ENCODE data around the gene CTNNAL1. TPM values are rescaled to one million over a fixed set of nuclear protein-coding genes. Genes with fewer than 3 reads are reported as not detected.

The CTNNAL1 gene
- total and polyA plus RNA-seq, 9 of the 15 experiments (the other 6 are each of a cell fraction or from before 2014, with no cell fraction given), result 23.2 to 78.0 (median 46.7) TPM

DNA sequence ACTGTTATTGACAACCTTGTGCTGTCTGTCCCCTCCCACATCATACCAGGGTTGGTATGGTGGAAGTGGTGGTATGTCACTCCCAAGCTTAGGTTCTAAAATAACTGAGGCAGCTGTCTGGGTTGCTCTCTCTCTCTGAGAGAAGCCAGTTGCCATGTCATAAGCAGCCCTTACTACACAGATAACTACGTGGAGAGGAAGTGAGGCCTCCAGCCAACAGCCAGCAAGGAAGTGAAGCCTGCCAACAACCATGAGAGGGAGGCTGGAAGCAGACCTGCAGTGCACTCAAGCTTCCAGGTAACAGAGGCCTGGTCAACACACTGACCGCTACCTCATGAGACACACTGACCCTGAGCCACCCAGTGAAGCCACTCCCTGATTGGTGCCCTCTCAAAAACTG is 18.6 kb downstream of the CTNNAL1 start (continued):
- TF ChIP-seq, protein P1, sequence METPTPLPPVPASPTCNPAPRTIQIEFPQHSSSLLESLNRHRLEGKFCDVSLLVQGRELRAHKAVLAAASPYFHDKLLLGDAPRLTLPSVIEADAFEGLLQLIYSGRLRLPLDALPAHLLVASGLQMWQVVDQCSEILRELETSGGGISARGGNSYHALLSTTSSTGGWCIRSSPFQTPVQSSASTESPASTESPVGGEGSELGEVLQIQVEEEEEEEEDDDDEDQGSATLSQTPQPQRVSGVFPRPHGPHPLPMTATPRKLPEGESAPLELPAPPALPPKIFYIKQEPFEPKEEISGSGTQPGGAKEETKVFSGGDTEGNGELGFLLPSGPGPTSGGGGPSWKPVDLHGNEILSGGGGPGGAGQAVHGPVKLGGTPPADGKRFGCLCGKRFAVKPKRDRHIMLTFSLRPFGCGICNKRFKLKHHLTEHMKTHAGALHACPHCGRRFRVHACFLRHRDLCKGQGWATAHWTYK (CRISPR knock-in tag; IDR thresholded peaks at IDR 0.05), result 0 out of 2 replicates have a peak, but pooled peaks have one; percentile 54
- TF ChIP-seq U2AF1 (optimal IDR thresholded peaks at IDR 0.05; ENCODE audit: low read depth, low read length) (no peak), YY1 (IDR thresholded peaks at IDR 0.05; ENCODE audit: borderline replicate concordance in 1 of 3, control insufficient read depth in 1 of 3, extremely low read depth in 1 of 3, insufficient read depth in 3 of 3, insufficient read length in 1 of 3, insufficient replicate concordance in 2 of 3, low read depth in 1 of 3, low read length in 2 of 3) (peak in 1 of 3 experiments; percentile 25), ZNF263 (CRISPR knock-in tag; IDR thresholded peaks at IDR 0.05; ENCODE audit: borderline replicate concordance) (no peak), ZNF311 (CRISPR knock-in tag; IDR thresholded peaks at IDR 0.05) (no peak), JUND (IDR thresholded peaks at IDR 0.05; ENCODE audit: borderline replicate concordance, low read depth, low read length) (peak; percentile 15; the same call in 1 of the 2 replicates), JUND (tag; IDR thresholded peaks at IDR 0.05; ENCODE audit: borderline replicate concordance, low read depth, low read length) (no peak; the same call in 2 of the 3 replicates), ZC3H8 (IDR thresholded peaks at IDR 0.05) (no peak), KDM1A (IDR thresholded peaks at IDR 0.05) (no peak), NFRKB (IDR thresholded peaks at IDR 0.05; ENCODE audit: low read depth) (no peak), STAG1 (CRISPR knock-in tag; IDR thresholded peaks at IDR 0.05; ENCODE audit: borderline replicate concordance) (no peak), MAFF (IDR thresholded peaks at IDR 0.05; ENCODE audit: low read length) (no peak), RBM39 (optimal IDR thresholded peaks at IDR 0.05; ENCODE audit: low read depth, low read length) (no peak), TBP (optimal IDR thresholded peaks at IDR 0.05; ENCODE audit: low read depth, low read length) (no peak), NR1H2 (CRISPR knock-in tag; IDR thresholded peaks at IDR 0.05) (no peak)
- TF ChIP-seq, protein P2, sequence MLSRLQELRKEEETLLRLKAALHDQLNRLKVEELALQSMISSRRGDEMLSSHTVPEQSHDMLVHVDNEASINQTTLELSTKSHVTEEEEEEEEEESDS (CRISPR knock-in tag; IDR thresholded peaks at IDR 0.05), result no peak
- TF ChIP-seq, protein P3, sequence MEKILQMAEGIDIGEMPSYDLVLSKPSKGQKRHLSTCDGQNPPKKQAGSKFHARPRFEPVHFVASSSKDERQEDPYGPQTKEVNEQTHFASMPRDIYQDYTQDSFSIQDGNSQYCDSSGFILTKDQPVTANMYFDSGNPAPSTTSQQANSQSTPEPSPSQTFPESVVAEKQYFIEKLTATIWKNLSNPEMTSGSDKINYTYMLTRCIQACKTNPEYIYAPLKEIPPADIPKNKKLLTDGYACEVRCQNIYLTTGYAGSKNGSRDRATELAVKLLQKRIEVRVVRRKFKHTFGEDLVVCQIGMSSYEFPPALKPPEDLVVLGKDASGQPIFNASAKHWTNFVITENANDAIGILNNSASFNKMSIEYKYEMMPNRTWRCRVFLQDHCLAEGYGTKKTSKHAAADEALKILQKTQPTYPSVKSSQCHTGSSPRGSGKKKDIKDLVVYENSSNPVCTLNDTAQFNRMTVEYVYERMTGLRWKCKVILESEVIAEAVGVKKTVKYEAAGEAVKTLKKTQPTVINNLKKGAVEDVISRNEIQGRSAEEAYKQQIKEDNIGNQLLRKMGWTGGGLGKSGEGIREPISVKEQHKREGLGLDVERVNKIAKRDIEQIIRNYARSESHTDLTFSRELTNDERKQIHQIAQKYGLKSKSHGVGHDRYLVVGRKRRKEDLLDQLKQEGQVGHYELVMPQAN (IDR thresholded peaks at IDR 0.05; ENCODE audit: borderline replicate concordance), result no peak
- TF ChIP-seq, protein P4, sequence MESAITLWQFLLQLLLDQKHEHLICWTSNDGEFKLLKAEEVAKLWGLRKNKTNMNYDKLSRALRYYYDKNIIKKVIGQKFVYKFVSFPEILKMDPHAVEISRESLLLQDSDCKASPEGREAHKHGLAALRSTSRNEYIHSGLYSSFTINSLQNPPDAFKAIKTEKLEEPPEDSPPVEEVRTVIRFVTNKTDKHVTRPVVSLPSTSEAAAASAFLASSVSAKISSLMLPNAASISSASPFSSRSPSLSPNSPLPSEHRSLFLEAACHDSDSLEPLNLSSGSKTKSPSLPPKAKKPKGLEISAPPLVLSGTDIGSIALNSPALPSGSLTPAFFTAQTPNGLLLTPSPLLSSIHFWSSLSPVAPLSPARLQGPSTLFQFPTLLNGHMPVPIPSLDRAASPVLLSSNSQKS (CRISPR knock-in tag; IDR thresholded peaks at IDR 0.05), result no peak
- TF ChIP-seq, protein P5, sequence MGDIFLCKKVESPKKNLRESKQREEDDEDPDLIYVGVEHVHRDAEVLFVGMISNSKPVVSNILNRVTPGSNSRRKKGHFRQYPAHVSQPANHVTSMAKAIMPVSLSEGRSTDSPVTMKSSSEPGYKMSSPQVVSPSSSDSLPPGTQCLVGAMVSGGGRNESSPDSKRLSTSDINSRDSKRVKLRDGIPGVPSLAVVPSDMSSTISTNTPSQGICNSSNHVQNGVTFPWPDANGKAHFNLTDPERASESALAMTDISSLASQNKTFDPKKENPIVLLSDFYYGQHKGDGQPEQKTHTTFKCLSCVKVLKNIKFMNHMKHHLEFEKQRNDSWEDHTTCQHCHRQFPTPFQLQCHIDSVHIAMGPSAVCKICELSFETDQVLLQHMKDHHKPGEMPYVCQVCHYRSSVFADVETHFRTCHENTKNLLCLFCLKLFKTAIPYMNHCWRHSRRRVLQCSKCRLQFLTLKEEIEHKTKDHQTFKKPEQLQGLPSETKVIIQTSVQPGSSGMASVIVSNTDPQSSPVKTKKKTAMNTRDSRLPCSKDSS (IDR thresholded peaks at IDR 0.05; ENCODE audit: low read depth, partially characterized antibody), result no peak
